NT2/D1 (cell line): ENCODE data around the gene CCN6.

Experiments used
- SUZ12 ChIP-seq: IDR thresholded peaks from 2 replicates; pipeline ENCODE4 v1.6.1; 2011; ENCODE audit not compliant: insufficient read length, insufficient read depth; ENCODE audit errors: extremely low read depth
- YY1 ChIP-seq: IDR thresholded peaks from 2 replicates; pipeline ENCODE4 v1.6.1; 2011; ENCODE audit not compliant: insufficient read length, insufficient read depth
- ZNF274 ChIP-seq: IDR thresholded peaks from 2 replicates; pipeline ENCODE4 v1.6.1; 2011; ENCODE audit warnings: mild to moderate bottlenecking, low read depth, low read length

GRCh38 chr6:112022749-112023148 lies 31.2 kb upstream of the CCN6 start:
- TF ChIP-seq YY1 (no peak), ZNF274 (no peak), SUZ12 (no peak)
